ENCODE results near the gene SPSB3.

The SPSB3 gene

GRCh38 chr16:1762879-1763520, 19.4 kb downstream of the SPSB3 start:
- no peaks in the 10 kb centered on the region for H3K4me1 ChIP-seq (ENCODE audit: control insufficient read depth, insufficient read depth, low read length)
- no peak overlapping the region for H3K27ac ChIP-seq (ENCODE audit: extremely low read depth, low read depth, low read length)
- ChIA-PET POLR2A (no interaction called here), CTCF (interaction anchor here (0.6 kb wide), 1 partner anchor 43 kb away, joined by 5 read pairs; no protein-coding TSS in a partner anchor)
- H3K4me3 ChIP-seq (ENCODE audit: low read depth, low read length): no peak overlapping the region
- no peaks in the 10 kb centered on the region for H3K9me3 ChIP-seq (ENCODE audit: control insufficient read depth, insufficient read depth, low read depth, low read length)
- TF ChIP-seq HIC1 (tag by site-specific recombination; IDR thresholded peaks at IDR 0.05) (peak; percentile 27; the same call in 1 of the 2 replicates), ZBTB44 (tag by site-specific recombination; IDR thresholded peaks at IDR 0.05) (no peak), ZNF341 (tag by site-specific recombination; IDR thresholded peaks at IDR 0.05; ENCODE audit: low read depth) (peak; percentile 67; the same call in 1 of the 2 replicates), ZNF660 (tag by site-specific recombination; IDR thresholded peaks at IDR 0.05) (no peak), SCRT2 (tag by site-specific recombination; IDR thresholded peaks at IDR 0.05) (peak; percentile 45; the same call in 1 of the 2 replicates), MZF1 (tag by site-specific recombination; IDR thresholded peaks at IDR 0.05; ENCODE audit: borderline replicate concordance) (no peak)
- peaks cover 0 to 88% of the 10 kb centered on the region in 2 experiments; a peak in 1 of 3 replicates for H3K36me3 ChIP-seq (ENCODE audit: control insufficient read depth in 2 of 2, insufficient read depth in 1 of 2, low read length in 2 of 2)

GRCh38 chr16:1762196-1762878, 20.0 kb downstream of the SPSB3 start:
- CTCF ChIA-PET: interaction anchor here (0.6 kb wide), 1 partner anchor 44 kb away, joined by 5 read pairs; no protein-coding TSS in a partner anchor
- no peaks in the 10 kb centered on the region for H3K9me3 ChIP-seq (ENCODE audit: control insufficient read depth, insufficient read depth, low read depth, low read length)
- H3K4me1 ChIP-seq (ENCODE audit: control insufficient read depth, insufficient read depth, low read length): no peaks in the 10 kb centered on the region
- TF ChIP-seq ZBTB26 (tag by site-specific recombination; optimal IDR thresholded peaks at IDR 0.05): no peak
- no peak for TF ChIP-seq ZXDB (tag by site-specific recombination; IDR thresholded peaks at IDR 0.05)
- no peak for TF ChIP-seq GLI4 (tag by site-specific recombination; IDR thresholded peaks at IDR 0.05)
- TF ChIP-seq SETDB1 (IDR thresholded peaks at IDR 0.05; ENCODE audit: insufficient read length, low read length): no peak
- no peak for TF ChIP-seq ZNF830 (tag by site-specific recombination; IDR thresholded peaks at IDR 0.05; ENCODE audit: low read depth)
- TF ChIP-seq ZBTB8A (tag by site-specific recombination; IDR thresholded peaks at IDR 0.05): no peak
- TF ChIP-seq SCRT1 (tag by site-specific recombination; IDR thresholded peaks at IDR 0.05; ENCODE audit: borderline replicate concordance): no peak
- no peak for TF ChIP-seq ZNF549 (tag by site-specific recombination; IDR thresholded peaks at IDR 0.05)
- no peak; the same call in 1 of the 2 replicates for TF ChIP-seq ZNF341 (tag by site-specific recombination; IDR thresholded peaks at IDR 0.05; ENCODE audit: low read depth)
- TF ChIP-seq ZNF585B (tag by site-specific recombination; IDR thresholded peaks at IDR 0.05): no peak
- no peak for TF ChIP-seq ZNF169 (tag by site-specific recombination; IDR thresholded peaks at IDR 0.05)
- TF ChIP-seq GLIS2 (tag by site-specific recombination; IDR thresholded peaks at IDR 0.05): no peak
- TF ChIP-seq KLF17 (tag by site-specific recombination; IDR thresholded peaks at IDR 0.05): no peak
- TF ChIP-seq ZNF610 (tag by site-specific recombination; IDR thresholded peaks at IDR 0.05; ENCODE audit: borderline replicate concordance): no peak
- TF ChIP-seq ZBTB1 (tag by site-specific recombination; IDR thresholded peaks at IDR 0.05): no peak
- no peak for TF ChIP-seq ZNF202 (tag by site-specific recombination; IDR thresholded peaks at IDR 0.05; ENCODE audit: borderline replicate concordance)
- no peak for TF ChIP-seq ZNF433 (tag by site-specific recombination; IDR thresholded peaks at IDR 0.05; ENCODE audit: low read depth)
- no peak overlapping the region for H3K4me3 ChIP-seq (ENCODE audit: low read depth, low read length)
- POLR2A ChIA-PET: no interaction called here
- no peak overlapping the region for H3K27ac ChIP-seq (ENCODE audit: extremely low read depth, low read depth, low read length)
- peaks cover 0 to 88% of the 10 kb centered on the region in 2 experiments; a peak in 1 of 3 replicates for H3K36me3 ChIP-seq (ENCODE audit: control insufficient read depth in 2 of 2, insufficient read depth in 1 of 2, low read length in 2 of 2)
